GM21737 (cell line): Measurements from ENCODE around the gene CSF2RB.

Experiments
- ATAC-seq: cut with Tn5 transposase; IDR thresholded peaks from one replicate; pipeline ENCODE4 v1.9.1; 2021; ENCODE audit warnings: mild to moderate bottlenecking, moderate library complexity; ENCODE audit not compliant: unreplicated experiment

The CSF2RB gene

DNA sequence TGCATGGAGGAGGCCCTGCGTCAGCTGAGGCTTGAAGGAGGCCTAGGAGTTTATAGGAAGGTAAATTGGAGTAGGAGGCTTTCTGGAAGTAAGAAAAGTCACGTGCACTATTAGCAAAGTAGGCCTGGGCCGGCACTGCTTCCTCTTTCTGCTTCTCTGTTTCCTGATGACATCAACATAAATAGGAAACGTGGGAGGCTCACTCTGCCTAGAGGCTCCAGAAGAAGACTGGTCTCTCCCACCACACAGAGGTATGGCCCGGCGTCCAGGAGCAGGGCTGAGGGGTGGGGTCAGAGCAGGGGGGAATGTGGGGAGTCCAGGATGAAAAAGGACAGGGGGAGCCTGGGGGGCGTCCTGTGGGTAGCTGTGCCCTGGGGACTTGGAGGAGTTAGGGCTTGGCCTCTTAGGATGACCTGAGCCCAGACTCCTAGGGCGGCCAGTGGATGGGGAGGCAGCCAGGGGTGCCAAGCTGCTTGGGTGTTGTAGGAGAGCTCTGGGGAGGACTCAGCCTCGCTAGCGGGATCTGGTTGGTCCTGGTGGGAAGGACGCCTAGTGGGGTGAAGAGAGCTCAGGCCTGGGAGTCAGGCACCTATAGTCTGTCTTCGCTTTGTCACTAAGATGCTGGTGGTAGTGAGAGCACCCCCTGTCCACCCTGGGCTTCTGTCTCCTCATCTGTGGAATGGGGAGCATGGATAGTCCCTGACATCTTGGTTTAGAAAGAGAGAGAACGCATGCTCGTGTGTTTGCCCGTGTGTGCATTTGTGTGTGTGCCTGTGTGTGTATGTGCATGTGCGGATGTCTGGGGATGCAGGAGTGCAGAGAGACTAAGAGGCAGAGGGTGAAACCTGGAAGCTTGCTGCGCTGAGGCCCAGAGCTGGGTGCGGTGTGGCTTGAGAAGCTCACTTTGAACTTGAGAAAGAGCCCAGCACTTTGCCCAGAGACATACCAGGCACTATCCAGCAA, at the start of gene CSF2RB:
Gene CSF2RB, plus strand, starts transcription at position 202 of the 963 bp plus-strand sequence. CDS start 8,580 bp downstream, outside the sequence.
- peak; percentile 68 for ATAC-seq

DNA sequence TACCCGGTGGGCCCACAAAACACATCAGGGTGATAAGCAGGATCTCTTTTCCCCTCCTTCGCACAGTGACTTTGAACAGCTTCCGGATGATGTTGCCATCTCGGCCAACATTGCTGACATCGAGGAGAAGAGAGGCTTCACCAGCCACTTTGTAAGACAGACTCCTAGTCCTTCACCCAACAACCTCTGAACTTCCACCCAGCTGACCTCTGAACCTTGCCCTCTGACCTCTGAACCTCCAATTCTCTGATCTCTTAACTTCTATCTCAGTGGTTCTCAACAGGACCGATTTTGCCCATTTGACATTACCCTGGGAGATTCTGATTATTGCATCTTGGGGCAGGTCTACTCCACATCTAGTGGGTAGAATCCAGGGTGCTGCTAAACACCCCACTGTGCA, 49.4 kb upstream of the CSF2RB start:
- ATAC-seq, result no peak

DNA sequence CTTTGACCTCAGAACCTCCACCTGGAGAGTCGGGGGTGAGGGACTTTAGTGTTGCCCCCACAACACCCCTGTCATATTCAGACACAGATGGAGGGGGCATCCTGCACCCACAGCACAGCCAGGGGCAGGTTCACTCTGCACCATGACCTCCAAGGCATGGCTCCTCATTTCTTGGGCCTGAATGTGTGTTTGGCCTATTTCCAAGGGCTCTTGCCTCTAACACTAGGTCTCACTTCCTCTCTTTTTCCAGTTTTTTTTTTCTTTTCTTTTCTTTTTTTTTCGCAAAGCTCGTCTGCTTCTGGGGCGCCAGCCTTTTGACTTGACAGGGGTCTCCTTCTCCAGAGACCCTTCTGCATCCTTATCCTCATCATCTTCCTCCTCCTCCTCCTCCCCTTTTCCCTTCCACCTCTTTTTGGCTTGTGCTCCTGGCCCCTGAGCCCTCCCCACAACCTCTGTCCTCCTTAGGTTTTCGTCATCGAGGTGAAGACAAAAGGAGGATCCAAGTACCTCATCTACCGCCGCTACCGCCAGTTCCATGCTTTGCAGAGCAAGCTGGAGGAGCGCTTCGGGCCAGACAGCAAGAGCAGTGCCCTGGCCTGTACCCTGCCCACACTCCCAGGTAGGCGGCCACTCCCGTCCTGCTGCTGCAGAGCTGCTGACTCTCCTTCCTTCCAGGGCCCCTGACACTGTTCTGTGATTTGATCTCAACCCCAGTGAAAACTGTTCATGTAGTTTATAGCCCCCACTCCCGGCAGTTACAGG, 48.8 kb upstream of the CSF2RB start:
- no peak for ATAC-seq

DNA sequence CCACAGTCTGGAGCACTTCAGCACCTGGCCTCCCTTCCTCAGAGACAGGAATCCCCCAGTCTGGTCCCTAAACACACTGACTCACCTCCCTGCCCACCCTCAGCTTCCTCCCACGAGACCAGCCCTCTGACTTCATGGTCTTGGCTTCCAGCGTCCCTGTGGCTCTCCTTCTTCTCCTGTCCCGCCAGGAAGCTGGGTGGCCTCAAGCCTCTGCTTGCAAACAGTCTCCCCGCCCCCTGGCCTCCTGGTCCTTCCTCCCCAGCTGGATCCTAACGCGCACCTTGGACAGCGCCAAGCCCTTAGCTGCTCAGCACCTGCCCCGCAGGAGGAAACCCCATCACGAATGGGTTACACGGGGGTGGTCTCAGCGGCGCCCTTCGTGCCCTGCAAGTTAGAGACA, 48.1 kb upstream of the CSF2RB start:
- ATAC-seq, result no peak

DNA sequence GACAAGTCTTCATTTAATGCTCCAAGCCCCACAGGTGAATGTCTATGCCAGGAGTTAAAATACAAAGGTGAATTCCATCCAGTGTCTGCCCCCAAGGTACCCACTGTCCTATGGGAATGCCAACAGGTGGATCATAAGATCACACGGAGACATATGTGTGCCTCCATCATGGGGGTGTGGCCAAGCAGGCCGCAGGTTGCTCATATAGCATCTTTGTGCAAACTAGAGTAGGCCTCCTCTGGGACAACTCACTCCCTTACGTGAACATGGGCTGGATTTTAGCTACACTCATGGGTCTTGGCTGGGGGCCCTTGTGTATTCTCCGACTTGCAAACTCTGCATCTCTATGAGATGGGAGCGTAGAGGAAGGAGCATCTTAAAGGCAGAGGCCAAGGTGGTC, 45.7 kb upstream of the CSF2RB start:
- no peak for ATAC-seq

DNA sequence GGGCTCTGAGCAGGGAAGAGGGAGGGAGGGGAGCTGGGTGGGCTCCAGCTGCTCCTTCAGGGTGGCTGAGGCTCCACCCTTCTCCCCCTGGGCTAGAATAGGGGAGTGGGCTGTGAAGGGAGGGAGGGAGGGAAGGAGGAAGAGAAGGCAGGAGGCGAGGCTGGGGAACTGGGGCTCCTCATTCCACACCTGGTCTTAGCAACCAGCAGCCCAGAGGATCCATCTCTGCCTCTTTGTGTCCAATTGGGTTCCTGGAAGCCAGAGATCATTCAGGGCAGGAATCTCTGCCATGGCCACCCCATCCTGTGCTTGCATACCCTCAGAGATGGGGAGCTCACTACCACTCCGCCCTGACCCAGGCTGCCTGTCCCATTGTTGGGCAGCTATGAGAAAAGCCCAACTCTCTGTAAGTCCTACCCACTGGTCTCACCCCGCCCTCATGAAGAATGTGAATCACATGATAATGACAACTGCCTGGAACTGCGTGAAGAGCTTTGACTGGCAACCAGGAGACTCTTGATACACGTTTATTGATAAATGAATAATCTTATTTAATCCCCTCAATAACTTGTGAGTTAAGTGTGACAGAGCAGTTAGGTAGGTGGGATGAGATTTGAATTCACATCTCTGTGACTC, 44.8 kb upstream of the CSF2RB start:
- no peak for ATAC-seq

DNA sequence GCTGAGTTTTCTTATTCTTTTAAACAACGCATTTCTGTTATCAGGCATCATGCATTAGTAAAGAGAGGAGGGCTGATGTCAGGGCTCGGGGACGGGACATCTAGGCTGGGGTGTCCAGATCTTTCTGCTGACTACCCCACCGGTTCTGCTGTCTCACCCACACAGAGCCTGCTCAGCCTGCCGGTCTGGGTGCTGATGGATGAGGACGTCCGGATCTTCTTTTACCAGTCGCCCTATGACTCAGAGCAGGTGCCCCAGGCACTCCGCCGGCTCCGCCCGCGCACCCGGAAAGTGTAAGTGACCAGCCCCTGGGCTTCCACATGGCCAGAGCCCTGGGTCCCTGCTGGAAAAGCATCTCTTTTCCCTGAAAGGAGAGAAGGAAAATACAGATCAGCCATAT, 43.2 kb upstream of the CSF2RB start:
- ATAC-seq, result no peak

DNA sequence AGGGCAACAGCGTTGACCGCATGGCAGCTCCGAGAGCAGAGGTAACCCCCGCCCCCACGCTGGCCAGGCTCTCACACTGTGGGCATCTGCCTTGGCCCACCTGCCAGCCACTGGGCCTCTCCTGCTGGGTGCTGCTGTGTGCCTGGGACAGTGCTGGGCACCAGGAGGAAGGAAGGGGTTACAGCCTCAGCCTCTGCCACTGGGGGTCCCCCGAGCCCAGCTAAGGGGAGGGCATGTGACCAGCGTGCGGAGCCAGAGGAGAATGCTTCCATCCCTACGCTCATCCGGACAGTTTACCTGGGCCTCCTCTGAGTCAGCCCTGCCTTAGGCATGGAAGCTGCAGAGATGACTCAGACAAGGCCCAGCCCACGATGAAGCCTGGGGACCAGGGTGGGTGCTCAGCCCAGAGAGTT, 41.8 kb upstream of the CSF2RB start:
- no peak for ATAC-seq

DNA sequence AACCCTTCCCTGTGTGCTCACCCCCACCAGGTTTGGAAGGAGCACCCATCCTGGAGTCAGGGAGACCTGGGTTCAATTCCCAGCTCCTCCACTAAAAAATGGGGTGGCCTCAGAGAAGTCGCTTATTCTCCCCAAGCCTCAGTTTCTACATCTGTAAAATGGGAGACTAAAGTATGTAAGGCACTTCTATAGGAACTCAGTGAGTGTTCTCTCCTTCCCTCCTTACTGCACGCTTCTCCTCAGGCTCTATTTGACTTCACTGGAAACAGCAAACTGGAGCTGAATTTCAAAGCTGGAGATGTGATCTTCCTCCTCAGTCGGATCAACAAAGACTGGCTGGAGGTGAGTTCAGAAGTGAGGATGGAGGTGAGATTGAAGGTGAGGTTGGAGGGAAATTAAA, 41.3 kb upstream of the CSF2RB start:
- no peak for ATAC-seq

DNA sequence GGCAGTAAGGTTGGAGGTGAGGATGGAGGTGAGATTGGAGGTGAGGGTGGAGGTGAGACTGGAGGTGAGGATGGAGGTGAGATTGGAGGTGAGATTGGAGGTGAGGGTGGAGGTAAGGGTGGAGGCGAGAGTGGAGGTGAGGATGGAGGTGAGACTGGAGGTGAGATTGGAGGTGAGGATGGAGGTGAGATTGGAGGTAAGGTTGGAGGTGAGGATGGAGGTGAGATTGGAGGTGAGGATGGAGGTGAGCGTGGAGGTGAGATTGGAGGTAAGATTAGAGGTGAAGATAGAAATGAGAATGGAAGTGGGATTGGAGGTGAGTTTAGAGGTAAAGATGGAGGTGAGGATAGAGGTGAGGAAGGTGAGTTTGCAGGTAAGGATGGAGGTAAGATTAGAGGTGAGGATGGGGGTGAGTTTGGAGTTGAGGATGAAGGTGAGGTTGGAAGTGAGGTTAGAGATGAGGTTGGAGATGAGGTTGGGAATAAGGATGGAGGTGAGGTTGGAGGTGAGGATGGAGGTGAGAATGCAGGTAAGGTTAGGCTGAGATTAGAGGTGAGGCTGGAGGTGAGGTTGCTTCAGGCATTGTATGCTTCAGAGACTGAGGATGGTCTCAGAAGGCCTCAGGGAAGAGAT, 40.4 kb upstream of the CSF2RB start:
- ATAC-seq, result no peak

DNA sequence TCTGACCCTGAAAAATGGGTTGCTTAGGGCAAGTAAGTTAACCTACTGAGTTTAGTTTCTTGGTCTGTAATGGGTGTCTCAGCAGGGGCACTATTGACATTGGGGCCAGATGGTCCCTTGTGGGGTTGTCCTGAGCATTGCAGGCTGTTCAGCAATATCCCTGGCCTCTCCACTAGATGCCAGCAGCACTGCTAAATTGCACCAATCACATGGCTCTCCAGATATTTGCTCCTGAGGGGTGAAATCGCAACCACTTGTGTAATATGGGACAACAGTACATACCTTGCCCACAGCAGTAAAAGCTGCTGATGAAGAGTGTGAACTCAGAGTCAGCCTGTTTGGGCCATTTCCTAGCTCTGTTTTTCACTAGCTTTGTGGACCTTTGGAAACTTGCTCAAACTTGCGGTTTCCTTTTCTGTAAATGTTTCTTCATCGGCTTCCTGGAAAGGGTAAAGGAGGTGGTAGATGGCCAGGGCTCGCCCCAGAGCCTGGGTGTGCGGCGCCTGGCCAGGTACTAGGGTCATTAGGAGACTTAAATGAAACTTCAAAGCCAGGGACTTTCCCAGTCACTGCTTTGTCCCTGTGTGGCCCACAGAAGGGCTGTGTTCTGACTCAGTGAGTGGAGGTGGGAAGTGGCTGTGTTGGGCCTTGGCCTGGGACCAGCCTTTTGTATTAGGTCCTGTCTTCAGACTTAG, 39.7 kb upstream of the CSF2RB start:
- ATAC-seq, result peak; percentile 68

DNA sequence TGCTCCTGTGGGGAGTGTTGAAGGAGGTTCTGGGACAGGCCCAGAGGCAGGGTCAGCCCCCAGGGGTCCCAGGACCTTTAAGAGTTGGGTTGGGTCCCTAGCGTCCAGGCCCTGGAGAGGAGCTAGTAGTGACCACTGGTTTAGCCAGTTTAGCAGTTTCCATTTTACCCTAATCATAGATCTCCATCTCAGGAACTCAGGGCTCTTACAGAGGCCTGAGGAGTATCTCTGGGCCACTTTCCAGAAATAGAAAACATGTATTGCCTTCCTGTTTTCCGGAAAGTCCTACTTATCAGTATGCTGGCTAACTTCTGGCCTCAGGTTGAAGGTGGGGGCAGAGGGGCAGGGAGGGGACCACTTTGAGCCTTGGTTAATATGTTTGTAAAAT, 39.1 kb upstream of the CSF2RB start:
- ATAC-seq, result no peak

DNA sequence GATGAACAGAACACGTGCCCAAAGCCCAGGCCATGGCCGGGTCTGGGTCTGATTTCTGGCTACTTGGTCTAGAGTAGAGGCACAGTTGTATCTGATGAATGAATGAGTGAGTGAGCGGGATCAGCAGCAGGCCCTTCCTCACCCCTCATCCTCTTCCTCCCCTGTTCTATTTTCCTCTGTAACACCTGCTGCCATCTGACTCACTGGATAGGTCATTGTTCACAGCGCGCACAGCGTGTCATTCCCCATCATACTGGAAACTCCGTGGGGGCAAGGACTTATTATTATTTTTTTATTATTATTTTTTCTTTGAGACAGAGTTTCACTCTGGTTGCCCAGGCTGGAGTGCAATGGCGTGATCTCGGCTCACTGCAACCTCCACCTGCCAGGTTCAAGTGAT, 38.7 kb upstream of the CSF2RB start:
- ATAC-seq, result no peak

DNA sequence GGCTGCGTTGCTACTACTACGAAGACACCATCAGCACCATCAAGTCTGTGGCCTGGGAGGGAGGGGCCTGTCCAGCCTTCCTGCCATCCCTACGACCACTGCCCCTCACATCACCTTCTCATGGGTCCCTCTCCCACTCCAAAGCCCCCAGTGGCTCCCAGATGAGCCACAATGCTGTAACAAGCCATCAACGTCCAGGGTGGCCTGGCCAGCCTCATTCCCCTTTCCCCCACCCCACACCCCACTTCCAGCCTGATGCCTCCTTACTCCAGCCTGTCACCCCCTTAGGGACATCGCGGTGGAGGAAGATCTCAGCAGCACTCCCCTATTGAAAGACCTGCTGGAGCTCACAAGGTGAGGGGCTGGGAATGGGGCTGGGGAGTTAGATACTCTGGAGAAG, 37.7 kb upstream of the CSF2RB start:
- ATAC-seq, result no peak

DNA sequence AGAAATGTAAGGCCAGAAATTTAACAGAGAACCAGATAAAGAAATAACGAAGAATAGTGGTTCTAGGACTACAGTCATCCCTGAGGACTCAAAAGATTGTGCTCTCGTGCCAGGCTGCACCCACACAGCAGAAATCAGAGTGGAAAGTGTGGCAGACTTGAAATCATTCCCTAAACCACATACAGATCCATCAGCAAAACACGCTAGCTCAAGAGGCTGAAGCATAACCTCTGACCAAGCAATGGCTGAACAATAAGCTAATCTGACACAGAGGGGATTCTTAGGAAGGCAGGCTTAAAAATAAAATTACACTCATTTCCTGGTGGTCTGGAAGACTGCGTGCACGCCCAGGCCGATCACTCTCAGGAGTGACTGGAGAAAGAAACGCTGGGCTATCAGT, 33.7 kb upstream of the CSF2RB start:
- ATAC-seq, result no peak

DNA sequence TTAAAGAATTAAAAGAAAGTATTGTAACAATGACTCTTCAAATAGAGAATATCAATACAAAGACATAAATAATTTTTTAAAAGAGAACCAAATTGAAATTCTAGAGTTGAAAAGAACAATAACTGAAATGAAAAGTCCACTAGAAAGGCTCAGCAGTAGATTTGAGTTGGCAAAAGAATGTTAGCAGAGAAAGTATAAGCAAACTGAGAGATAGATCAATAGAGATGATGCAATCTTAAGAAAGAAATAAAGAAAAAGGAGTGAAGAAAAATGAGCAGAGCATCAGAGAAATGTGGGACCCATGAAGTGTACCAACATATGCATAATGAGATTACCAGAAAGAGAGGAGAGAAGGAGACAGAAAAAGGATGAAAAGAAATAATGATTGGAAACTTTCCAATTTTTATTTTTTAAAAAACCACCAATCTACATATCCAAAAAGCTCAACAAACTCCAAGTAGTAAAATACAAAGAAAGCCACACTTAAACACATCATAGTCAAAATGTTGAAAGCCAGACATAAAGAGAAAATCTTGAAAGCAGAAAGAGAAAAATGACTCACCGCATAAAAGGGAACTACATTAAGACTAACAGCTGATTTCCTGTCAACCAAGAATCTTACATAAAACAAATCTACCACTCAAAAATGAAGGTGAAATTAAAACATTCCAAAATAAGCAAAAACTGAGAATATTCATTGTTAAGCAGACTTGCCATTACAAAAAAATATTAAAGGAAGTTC, 31.8 kb upstream of the CSF2RB start:
- no peak for ATAC-seq

DNA sequence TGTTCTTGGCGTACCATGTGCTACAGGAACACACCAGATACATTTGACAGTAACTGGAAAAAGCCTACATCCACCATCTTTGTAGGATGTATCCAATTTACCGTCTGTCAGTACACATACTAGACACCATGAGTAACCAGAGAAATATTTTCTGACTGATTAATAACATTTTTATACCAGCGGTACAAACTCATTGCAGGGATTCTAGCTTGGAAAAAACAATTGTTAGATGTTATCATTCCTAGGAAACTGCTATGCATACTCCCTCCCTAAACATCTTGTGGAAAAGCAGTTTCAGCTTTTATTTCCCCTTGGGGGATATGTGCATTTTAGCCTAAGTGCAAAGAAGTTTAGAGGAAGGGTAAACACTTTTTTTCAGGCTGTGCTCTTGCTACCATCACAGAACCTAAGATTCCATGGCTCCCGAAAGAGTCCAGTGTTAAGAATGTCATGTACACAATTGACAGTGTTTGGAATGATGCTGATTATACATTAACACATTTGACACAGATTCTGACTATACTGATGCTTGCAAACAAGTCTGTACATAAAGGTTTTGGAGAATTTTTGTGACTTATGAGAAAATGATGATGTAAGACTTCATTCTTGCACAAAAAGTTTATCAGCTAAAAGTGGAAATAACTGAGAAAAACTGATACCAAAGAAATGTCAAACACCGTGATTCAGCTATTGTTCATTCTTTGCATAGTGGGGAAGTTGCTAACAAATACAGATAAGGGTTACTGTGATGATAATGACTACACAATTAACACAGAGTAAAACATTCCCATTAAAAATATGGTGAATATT, 28.9 kb upstream of the CSF2RB start:
- ATAC-seq, result no peak

DNA sequence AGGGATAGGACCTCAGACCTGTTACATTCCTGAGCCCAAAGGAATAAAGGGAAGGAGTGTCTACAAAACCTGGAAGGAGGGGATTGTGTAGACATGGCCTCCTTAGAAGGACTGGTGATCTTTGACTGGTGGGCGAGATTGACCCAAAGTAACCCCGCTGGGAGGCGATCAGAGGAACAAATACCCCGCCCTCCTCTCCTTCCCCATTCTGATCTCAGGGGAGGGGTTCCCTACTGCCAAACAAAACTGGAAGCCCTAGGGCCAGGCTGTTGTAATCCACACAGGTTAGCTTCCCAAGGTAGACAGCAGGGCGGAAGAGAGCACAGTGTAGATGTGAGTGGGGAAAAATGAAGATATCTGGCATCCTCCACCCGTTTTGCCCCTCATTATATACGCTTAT, 28.0 kb upstream of the CSF2RB start:
- no peak for ATAC-seq

DNA sequence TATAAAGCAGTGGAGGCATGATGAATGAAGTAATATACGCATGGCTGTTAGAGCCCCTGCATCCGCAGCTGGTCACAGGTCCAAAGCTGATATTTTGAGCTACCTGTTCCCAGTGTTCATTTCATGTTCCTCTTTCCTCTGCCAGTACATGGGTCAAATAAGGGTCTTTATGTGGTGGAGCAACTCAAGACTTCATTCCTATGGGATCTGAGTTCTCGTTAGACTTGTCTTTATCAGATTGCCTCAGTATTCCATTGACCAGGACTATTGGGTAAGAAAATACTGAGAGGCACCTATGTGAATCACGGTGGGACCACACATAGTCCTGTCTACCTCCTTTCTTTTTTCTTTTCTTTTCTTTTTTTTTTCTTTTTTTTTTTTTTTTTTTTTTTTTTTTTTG, 27.4 kb upstream of the CSF2RB start:
- no peak for ATAC-seq
